Activated CD4-positive, alpha-beta T cell treated with anti-CD3 and anti-CD28 coated beads for 36 hours (primary cell): ENCODE measurements around the gene HRAS. TPM values are rescaled to one million over a fixed set of nuclear protein-coding genes. Genes with fewer than 3 reads are reported as not detected.
A peak's percentile ranks its signal among the peaks of the same experiment; 100 is the strongest.
"Not testable (repeated sequence)": the region's sequence is repeated elsewhere in the genome, so short reads cannot be mapped to it uniquely, and the experiment has no call there.

Experiments used
- ATAC-seq: fragments of 200-7000 bp; cut with Tn5 transposase; one replicate; pipeline ENCODE4 v1.10.0; 2021; ENCODE audit warnings: mild to moderate bottlenecking, moderate library complexity
- CTCF ChIA-PET: fragments of 350-600 bp; sonication (Branson Sonifier 250); formaldehyde crosslinking; loops from one replicate; lab custom pipeline; 2021; ENCODE audit warnings: antibody characterized with exemption; lab: Charles Lee
- POLR2A ChIA-PET: fragments of 350-600 bp; sonication (Branson Sonifier 250); formaldehyde crosslinking; loops from one replicate; lab custom pipeline; 2021; ENCODE audit warnings: antibody characterized with exemption, inconsistent platforms; lab: Charles Lee
- DNase-seq: peaks from one replicate; pipeline ENCODE4 v3.0.0-alpha.2; 2020
- H3K27ac Mint-ChIP-seq: one replicate; pipeline ENCODE4 v1.8.0; 2021; ENCODE audit warnings: mixed read lengths
- H3K27me3 Mint-ChIP-seq: one replicate; pipeline ENCODE4 v1.8.0; 2021; ENCODE audit warnings: mixed read lengths
- H3K36me3 Mint-ChIP-seq: one replicate; pipeline ENCODE4 v1.8.0; 2021; ENCODE audit warnings: low read depth, mixed read lengths
- H3K4me1 Mint-ChIP-seq: one replicate; pipeline ENCODE4 v1.8.0; 2021; ENCODE audit warnings: mixed read lengths
- H3K4me3 Mint-ChIP-seq: one replicate; pipeline ENCODE4 v1.8.0; 2021; ENCODE audit warnings: mild to moderate bottlenecking, moderate library complexity, mixed read lengths
- H3K9me3 Mint-ChIP-seq: one replicate; pipeline ENCODE4 v1.8.0; 2021; ENCODE audit warnings: low read depth, mixed read lengths
- intact Hi-C, 2 experiments: fragments of 100-400 bp; cut with DNase I in 1 of 2; cut with micrococcal nuclease in 1 of 2; formaldehyde crosslinking; loops; one replicate each; pipeline versions ENCODE4 v1.14.2 to v1.15.1; 2022 to 2024; cut with DNase I, micrococcal nuclease
- total RNA-seq, 2 experiments: library from RNA; stranded (reverse); gene quantifications; one replicate each; pipeline ENCODE4 v1.2.3, GENCODE V29; 2021

Gene HRAS
- total RNA-seq, 2 experiments from 2014 or later = 26.8 to 41.9 TPM

- POLR2A ChIA-PET, H3K9me3 Mint-ChIP-seq, H3K27ac Mint-ChIP-seq, DNase-seq, ATAC-seq, H3K4me1 Mint-ChIP-seq, intact Hi-C loops, H3K27me3 Mint-ChIP-seq, H3K4me3 Mint-ChIP-seq: not testable (repeated sequence)
- CTCF ChIA-PET = interaction anchor here (0.7 kb wide), 1 partner anchor 59 kb away, joined by 4 read pairs; no protein-coding TSS in a partner anchor
- H3K36me3 Mint-ChIP-seq = peaks cover 15% of the 10 kb centered on the region
These were observed 18.3 kb downstream of the HRAS start for GRCh38 chr11:516918-517685.

- H3K27me3 Mint-ChIP-seq = no peaks in the 10 kb centered on the region
- H3K4me1 Mint-ChIP-seq = peaks cover 3% of the 10 kb centered on the region
- intact Hi-C loops = no loop called here
- no peak overlapping the region for H3K27ac Mint-ChIP-seq
- H3K4me3 Mint-ChIP-seq = no peak overlapping the region
- DNase-seq = no peak
- peaks cover 18% of the 10 kb centered on the region for H3K36me3 Mint-ChIP-seq
- H3K9me3 Mint-ChIP-seq = peaks cover 2% of the 10 kb centered on the region
- ChIA-PET CTCF (interaction anchor here (0.7 kb wide), 2 partner anchors 59 to 68 kb away, joined by 3 to 4 read pairs; no protein-coding TSS in a partner anchor), POLR2A (no interaction called here)
- ATAC-seq = no peak
These were observed 19.0 kb downstream of the HRAS start for GRCh38 chr11:516400-516799.

GRCh38 chr11:515131-515530 is 20.2 kb downstream of the HRAS start:
- POLR2A ChIA-PET = no interaction called here
- DNase-seq = no peak
- peaks cover 3% of the 10 kb centered on the region for H3K4me1 Mint-ChIP-seq
- ATAC-seq = no peak
- CTCF ChIA-PET = interaction anchor here (0.6 kb wide), 1 partner anchor 101 kb away, joined by 3 read pairs; the partner anchor contains the start of gene IRF7
- peaks cover 23% of the 10 kb centered on the region for H3K36me3 Mint-ChIP-seq
- H3K27me3 Mint-ChIP-seq = no peaks in the 10 kb centered on the region
- H3K27ac Mint-ChIP-seq = no peak overlapping the region
- no peak overlapping the region for H3K4me3 Mint-ChIP-seq
- H3K9me3 Mint-ChIP-seq = peaks cover 2% of the 10 kb centered on the region
- intact Hi-C loops = no loop called here

GRCh38 chr11:514606-515005 is 20.8 kb downstream of the HRAS start:
- Mint-ChIP-seq H3K4me1 (peaks cover 3% of the 10 kb centered on the region), H3K27ac (no peak overlapping the region), H3K27me3 (no peaks in the 10 kb centered on the region), H3K36me3 (peaks cover 28% of the 10 kb centered on the region), H3K9me3 (peaks cover 2% of the 10 kb centered on the region), H3K4me3 (no peak overlapping the region)
- POLR2A ChIA-PET = no interaction called here
- DNase-seq (no peak), ATAC-seq (no peak)
- CTCF ChIA-PET = no interaction called here
- intact Hi-C loops = no loop called here

GRCh38 chr11:512761-513595 is 22.4 kb downstream of the HRAS start:
- Mint-ChIP-seq H3K36me3 (peaks cover 32% of the 10 kb centered on the region), H3K4me3 (no peak overlapping the region), H3K9me3 (peaks cover 2% of the 10 kb centered on the region), H3K4me1 (peaks cover 3% of the 10 kb centered on the region), H3K27ac (no peak overlapping the region), H3K27me3 (no peaks in the 10 kb centered on the region)
- intact Hi-C loops = no loop called here
- DNase-seq (no peak), ATAC-seq (no peak)
- CTCF ChIA-PET = interaction anchor here (0.6 to 0.9 kb wide), 2 partner anchors 8 to 165 kb away, joined by 3 to 5 read pairs; no protein-coding TSS in a partner anchor
- POLR2A ChIA-PET = interaction anchor here (0.6 kb wide), 1 partner anchor 65 kb away, joined by 3 read pairs; no protein-coding TSS in a partner anchor

GRCh38 chr11:508956-509355 is 26.4 kb downstream of the HRAS start:
- DNase-seq = no peak
- CTCF ChIA-PET = interaction anchor here (1.9 kb wide), 1 partner anchor 10 kb away, joined by 7 read pairs; no protein-coding TSS in a partner anchor
- no peak overlapping the region for H3K4me3 Mint-ChIP-seq
- H3K27me3 Mint-ChIP-seq = no peaks in the 10 kb centered on the region
- intact Hi-C loops = no loop called here
- POLR2A ChIA-PET = interaction anchor here (0.7 kb wide), 2 partner anchors 30 to 79 kb away, joined by 3 to 5 read pairs; no protein-coding TSS in a partner anchor
- no peak for ATAC-seq
- H3K9me3 Mint-ChIP-seq = no peaks in the 10 kb centered on the region
- peaks cover 15% of the 10 kb centered on the region for H3K4me1 Mint-ChIP-seq
- peaks cover 33% of the 10 kb centered on the region for H3K36me3 Mint-ChIP-seq
- no peak overlapping the region for H3K27ac Mint-ChIP-seq

- POLR2A ChIA-PET = interaction anchor here (0.6 kb wide), 1 partner anchor 313 kb away, joined by 3 read pairs; no protein-coding TSS in a partner anchor
- intact Hi-C loops = loop anchor here (1.0 to 2.0 kb wide), 7 partner anchors 10 to 193 kb away; partner anchors contain the start of genes HRAS (in 1 of the 2), IFITM1 (in 1 of the 2), LMNTD2 (in 1 of the 2) and RASSF7 (in 1 of the 2)
- no peak for ATAC-seq
- CTCF ChIA-PET = interaction anchor here (0.6 kb wide), 1 partner anchor 189 kb away, joined by 3 read pairs; no protein-coding TSS in a partner anchor
- Mint-ChIP-seq H3K4me1 (peaks cover 22% of the 10 kb centered on the region), H3K27ac (peak overlapping the region; percentile 76), H3K36me3 (peaks cover 32% of the 10 kb centered on the region), H3K27me3 (no peaks in the 10 kb centered on the region), H3K4me3 (peak overlapping the region; percentile 93), H3K9me3 (no peaks in the 10 kb centered on the region)
- DNase-seq = no peak
These were observed 27.5 kb downstream of the HRAS start for GRCh38 chr11:507727-508515.

GRCh38 chr11:506995-507726 is 28.2 kb downstream of the HRAS start, which contains the start of gene RNH1:
Gene RNH1 (minus strand): TSS chr11:507242. CDS start chr11:502162, 5,080 bp downstream.
- Mint-ChIP-seq H3K9me3 (no peaks in the 10 kb centered on the region), H3K4me1 (peaks cover 22% of the 10 kb centered on the region), H3K27me3 (no peaks in the 10 kb centered on the region), H3K36me3 (peaks cover 30% of the 10 kb centered on the region), H3K27ac (peak within 1 kb of the TSS; percentile 99), H3K4me3 (peak within 1 kb of the TSS; percentile 93)
- POLR2A ChIA-PET = interaction anchor here (1.0 to 1.3 kb wide), 4 partner anchors 12 to 300 kb away, joined by 3 to 4 read pairs (median 4); partner anchors contain the start of genes BET1L, HRAS and RIC8A
- peak; percentile 100 for DNase-seq
- intact Hi-C loops = loop anchor here (1.0 to 2.0 kb wide), 19 partner anchors 11 to 313 kb away; partner anchors contain the start of genes HRAS (in 2 of the 2), BET1L (in 1 of the 2), DEAF1 (in 1 of the 2) and GATD1 (in 1 of the 2)
- CTCF ChIA-PET = interaction anchor here (0.7 to 1.7 kb wide), 3 partner anchors 12 to 186 kb away, joined by 3 to 9 read pairs (median 4); no protein-coding TSS in a partner anchor
- peak; percentile 83 for ATAC-seq

GRCh38 chr11:506238-506994 is 29.0 kb downstream of the HRAS start:
- intact Hi-C loops = loop anchor here (1.0 to 2.0 kb wide), 15 partner anchors 29 to 314 kb away; partner anchors contain the start of genes BET1L (in 1 of the 2), DEAF1 (in 1 of the 2), GATD1 (in 1 of the 2) and HRAS (in 1 of the 2)
- ATAC-seq = peak; percentile 78
- Mint-ChIP-seq H3K27ac (peak overlapping the region; percentile 99), H3K4me3 (peak overlapping the region; percentile 93), H3K36me3 (peaks cover 26% of the 10 kb centered on the region), H3K4me1 (peaks cover 22% of the 10 kb centered on the region), H3K27me3 (no peaks in the 10 kb centered on the region), H3K9me3 (no peaks in the 10 kb centered on the region)
- ChIA-PET CTCF (interaction anchor here (0.6 to 1.7 kb wide), 5 partner anchors 12 to 220 kb away, joined by 3 to 9 read pairs (median 3); partner anchors contain the start of gene PHRF1), POLR2A (interaction anchor here (1.0 to 1.3 kb wide), 4 partner anchors 12 to 299 kb away, joined by 3 to 4 read pairs (median 4); partner anchors contain the start of genes BET1L, HRAS and RIC8A)
- DNase-seq = peak; percentile 99
